ENCODE results near the gene VAT1L.

VAT1L gene

DNA sequence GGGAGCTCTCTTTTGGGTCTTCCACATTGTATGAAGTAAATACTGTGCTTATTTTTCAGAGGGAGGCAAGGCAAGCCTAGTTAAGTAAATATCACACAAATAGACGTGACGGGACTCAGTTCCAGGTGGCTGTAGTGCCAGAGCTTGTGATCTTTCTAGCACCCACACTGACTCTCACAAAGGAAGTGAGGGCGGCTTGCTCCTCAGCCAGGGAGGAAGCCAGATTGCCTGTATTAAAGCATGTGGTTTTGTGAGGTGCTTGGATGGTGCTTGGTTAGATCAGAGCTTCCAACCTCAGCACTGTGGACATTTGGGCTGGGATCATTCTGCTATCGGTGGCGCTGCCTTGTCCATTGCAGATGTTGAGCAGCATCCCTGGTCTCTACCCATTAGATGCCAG, 80.1 kb downstream of the VAT1L start:
- DNase-seq (ENCODE audit: low read depth in 2 of 2): peak in 1 of 2 donors; percentile 0

DNA sequence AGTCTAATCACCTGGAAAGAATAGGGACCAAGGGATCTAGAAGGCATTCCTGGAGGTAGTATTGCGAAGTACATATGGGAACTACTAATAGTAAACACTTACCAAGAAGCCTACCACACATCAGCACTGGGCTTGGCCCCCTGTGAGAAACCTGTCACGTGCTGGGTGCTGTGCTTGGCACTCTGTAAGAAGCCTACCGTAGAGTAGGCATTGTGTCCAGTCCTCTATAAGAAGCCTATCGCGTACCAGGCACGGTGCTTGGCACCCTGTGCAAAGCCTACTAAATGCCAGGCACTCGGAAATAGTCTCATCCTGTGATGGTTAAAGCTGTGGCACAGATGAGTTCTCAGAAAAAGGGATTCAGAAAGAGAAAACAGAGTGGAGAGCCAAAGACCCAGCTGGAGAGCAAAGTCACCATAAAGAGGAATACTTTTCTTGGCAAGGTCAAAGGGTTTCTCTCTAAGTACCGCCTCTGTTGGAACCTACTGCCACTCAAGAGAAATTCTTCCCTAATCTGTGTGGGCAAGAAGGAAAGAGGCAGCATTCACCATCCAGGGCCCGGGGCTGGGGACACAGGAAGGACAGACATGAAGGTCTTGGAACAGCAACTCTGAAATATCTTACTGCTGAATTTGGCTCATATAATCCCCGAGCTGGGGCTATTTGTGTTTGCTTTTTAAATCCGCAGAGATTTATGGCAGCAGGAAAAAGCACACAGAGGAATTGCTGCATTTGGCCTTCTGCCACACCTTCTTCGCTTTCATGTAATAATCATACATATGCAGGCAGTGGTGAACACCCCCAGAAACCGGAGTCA, 81.8 kb downstream of the VAT1L start:
- DNase-seq (ENCODE audit: low read depth in 2 of 2): no peak

DNA sequence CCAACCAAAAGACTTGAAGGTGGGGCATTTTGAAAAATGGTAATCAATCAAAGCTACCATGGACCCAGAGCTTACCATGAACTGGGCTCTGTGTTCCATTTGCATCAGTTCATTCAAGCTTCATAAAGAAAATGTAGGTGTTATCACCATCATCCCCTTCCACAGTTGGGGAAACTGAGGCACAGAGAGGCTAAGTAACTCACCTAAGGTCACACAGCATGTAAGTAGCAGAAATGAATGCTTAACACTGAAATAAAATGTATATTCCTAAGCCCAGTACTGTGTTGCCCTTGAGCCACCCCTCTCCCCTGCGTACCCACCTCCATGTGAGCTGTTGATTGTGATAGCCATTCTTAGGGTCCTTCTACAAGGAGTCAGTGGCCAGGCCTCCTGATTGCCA, 83.6 kb downstream of the VAT1L start:
- DNase-seq (ENCODE audit: low read depth in 2 of 2): no peak

DNA sequence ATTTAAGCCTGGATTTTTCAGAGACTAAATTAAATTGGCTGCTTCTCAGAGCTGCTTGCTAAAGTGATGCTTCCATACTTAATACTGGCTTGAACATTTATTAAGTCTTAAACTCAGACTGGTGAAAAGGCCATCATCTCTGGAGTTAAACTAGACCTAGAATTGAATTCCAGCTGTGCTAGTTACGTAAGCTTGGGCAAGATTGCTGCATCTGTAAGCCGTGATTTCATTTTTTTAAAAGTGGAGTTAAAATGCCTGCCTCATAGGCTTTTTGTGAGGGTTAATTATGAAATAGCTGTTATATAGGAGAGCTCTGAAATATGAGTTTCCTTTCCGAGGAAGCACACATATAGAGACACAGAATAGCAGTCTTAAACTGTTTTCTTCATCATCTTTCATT, 84.7 kb downstream of the VAT1L start:
- DNase-seq (ENCODE audit: low read depth in 2 of 2): no peak

DNA sequence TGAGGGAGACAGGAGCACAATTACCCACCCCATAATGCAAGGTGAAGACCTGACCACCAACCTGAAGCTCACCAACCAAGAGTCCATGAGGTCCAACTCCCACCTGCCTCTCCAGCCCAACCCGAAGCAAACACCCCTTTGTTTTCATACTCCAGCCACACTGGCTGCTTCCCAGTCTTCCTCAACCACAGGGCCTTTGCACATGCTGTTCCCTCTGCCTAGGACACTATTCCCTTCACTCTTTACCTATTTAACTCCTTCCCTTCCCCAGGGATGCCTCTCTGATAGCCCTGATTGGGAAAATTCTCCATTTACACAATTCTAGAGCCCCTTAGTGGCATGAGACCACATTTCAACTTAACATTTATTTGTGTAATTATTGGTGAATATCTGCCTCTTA, 86.0 kb downstream of the VAT1L start:
- no peak for DNase-seq (ENCODE audit: low read depth in 2 of 2)

DNA sequence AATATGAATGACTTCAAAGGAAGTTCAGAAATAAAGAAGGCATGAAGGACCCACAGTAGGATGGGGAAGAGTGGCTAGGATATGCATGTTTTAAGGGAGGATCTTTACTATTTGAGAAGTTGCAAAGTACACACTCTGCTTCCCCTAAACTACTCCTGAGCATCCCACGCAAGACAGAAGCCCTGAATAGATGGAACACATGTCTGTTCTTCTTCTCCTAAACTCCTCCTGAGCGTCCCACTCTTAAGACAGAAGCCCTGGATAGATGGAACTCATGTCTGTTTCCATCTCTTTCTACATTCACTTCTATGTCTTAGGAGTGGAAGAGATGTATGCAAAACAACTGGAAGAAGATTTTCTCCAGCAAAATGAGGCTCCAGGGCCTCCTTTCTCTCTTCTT, 88.4 kb downstream of the VAT1L start:
- no peak for DNase-seq (ENCODE audit: low read depth in 2 of 2)

DNA sequence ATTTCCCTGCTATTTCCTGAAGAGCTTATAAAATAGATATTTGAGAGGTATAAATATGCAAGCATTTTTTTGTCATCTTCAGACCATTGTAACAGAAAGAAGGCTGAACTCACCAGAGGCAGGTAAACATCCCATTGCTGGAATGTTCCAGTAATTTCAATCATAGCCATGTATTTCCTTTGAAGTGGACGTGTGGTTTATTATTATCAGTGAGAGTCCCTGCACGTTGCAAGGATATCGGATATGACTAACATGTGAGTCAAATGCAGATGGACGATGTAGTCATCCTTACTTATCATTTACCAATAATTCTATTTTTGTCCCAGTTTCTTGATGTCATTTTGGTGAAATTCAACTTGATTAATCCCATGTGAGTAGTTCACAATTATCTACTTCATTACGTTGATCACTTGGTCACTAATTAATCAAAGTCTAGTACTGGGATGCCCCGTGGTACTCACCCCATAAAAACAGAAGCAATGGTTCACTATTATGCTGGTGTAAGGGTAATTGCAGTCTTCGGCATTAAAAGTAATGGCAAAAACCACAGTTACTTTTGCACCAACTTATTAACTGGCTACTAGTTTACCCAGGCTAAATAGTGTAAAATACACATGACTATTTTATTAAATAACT, 89.5 kb downstream of the VAT1L start:
- DNase-seq (ENCODE audit: low read depth in 2 of 2): no peak

DNA sequence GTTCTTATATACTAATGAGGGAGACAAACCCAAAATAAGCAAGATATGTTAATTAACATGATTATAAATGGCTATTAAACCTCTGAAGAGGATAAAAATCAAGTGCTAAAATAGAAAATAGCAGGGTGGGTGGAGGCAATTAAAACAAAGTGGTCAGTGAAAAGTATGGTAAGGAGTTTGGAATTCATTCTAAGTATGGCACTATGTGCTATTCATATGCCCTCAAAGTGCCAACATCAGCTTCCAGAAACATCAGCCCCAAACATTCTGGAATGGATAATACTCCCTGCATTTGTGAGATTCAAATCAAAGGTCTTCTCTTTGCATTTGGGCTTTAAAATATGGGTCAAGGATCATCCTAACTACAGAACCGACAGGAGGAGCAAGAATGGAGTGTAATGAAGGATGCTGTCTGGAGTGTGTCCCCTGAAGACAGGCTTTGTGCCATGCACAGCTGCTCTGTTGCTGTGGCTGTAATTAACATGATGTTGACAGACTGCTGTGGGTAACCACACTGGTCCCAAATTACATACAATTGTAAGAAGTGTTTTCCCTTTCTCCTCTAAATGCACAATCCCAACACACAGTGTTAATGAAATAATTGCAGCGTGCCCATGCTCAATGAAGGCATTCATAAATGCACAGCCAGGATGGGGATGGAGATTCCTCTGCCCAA, 93.1 kb downstream of the VAT1L start:
- DNase-seq (ENCODE audit: low read depth in 2 of 2): no peak

DNA sequence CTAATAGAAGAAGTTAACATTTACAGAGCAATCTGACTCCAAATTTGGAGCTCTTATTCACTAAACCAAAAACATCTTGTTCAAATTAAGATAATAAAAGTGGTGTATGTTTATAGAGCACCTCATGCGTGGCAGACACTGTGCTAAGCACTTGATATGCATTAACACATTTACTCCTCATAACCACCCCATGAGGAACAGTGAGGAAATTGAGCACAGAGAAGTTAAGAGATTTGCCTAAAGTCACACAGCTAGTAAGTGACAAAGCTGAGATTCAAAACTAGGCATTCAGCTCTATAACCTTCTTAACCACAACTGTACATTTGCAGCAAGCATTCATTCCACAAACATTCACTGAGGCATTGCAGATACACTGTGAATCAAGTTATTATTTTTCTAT, 94.0 kb downstream of the VAT1L start:
- DNase-seq (ENCODE audit: low read depth in 2 of 2): no peak

DNA sequence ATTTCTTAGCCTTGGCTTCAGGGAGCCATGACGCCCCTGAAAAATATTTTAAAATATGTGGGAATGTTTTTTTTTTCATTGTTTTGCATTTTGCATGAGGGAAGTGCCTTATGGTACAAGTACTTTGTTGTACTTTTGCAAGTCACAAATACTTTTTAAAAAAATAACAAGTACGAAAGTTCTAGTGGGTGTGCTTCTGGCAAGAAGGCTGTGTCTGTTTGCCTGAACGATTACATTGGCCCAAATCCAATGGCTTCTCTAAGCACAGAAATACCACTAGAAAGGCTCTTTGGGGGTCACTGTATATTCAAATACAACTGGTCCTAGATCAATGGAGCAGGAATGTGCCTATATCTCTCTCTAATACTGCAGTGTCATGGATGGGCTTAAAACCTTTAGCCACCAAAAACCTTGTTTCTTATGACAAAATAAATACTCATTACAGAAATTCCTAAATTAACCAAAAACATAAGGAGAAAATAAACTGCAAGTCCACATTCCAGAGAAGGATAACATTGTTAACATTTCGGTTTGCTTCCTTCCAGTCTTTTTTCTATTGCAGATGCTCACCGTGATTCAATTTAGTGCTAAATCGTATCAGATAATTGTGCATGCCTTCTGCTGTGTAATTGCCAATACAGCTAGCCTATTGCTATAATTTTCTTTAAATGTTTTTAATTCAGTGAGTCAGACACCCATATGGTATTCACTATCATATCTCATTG, 97.4 kb downstream of the VAT1L start:
- DNase-seq (ENCODE audit: low read depth in 2 of 2): no peak

DNA sequence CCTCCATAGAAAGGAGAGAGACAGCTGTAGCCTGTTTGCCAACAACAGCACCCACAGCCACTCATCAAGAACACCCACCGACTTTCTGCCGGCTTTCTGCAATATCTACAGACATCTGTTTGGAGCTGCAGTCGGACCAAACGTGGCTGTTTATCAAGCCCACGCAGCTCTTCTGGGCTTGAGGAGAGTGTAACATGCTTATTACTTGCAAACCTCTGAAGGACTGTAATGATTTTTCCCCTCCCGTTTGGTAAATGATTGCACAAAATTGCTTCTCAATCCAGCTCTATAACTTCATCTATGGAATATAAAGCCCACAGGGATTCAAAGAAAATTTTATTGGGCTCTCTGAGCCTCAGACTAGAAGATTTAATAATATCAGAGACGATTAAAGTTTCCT, 100.5 kb downstream of the VAT1L start:
- DNase-seq (ENCODE audit: low read depth in 2 of 2): no peak

DNA sequence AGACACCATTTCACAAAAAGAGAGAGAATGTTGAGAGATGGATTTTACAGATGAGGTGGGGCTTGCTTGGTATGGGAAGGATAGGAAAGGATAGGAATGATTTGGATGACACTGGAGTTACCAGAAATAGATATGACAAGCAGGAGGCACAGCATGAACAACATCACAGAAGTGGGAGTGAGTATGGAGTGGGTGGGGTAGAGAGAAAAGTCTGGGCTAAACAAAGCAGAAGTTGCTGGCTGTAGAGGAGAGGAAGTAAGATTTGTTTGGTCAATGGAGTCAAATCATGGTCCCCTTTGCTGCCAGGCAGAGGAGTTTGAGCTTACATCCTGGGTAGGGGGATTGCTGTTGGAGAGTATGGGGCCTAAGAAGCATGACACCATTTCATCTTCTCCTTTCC, 101.7 kb downstream of the VAT1L start:
- no peak for DNase-seq (ENCODE audit: low read depth in 2 of 2)

DNA sequence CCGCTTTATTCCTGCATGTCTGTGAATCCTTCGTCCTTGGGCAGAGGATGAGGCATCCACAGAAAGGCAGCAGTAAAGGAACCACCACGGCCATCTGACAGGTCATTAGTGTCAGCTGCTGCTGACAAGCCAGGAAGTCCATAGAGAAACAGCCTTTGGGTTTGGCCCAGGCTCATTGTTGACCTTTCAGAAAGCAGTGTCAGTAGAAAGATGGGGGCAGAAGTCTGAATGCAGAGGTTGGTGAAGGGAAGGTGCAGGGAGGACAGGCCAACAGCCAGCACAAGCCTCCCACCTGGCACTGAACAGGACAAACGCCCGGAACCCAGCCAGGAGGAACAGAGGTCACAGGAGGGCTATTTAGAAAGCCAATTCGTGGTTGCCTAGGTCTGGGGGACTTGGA, 105.8 kb downstream of the VAT1L start:
- DNase-seq (ENCODE audit: low read depth in 2 of 2): no peak

DNA sequence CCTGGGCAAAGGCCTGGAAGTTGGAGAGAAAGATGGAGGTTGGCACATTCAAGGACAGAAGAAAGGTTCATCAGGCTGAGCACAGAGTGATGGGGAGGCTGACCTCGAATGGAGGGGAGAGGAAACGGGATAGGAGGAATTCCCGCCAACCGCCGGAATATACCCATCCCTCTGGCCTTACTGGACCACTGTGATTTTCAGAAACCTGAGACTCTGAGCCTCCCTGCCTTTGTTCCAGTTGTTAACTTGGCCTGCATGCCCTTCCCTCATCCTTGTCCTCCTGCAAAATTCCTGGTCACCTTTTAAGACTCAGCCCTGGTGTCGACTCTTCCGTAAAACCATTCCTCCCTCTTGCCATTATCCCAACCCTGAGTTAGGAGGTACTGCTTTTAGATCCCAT, 107.6 kb downstream of the VAT1L start:
- no peak for DNase-seq (ENCODE audit: low read depth in 2 of 2)

DNA sequence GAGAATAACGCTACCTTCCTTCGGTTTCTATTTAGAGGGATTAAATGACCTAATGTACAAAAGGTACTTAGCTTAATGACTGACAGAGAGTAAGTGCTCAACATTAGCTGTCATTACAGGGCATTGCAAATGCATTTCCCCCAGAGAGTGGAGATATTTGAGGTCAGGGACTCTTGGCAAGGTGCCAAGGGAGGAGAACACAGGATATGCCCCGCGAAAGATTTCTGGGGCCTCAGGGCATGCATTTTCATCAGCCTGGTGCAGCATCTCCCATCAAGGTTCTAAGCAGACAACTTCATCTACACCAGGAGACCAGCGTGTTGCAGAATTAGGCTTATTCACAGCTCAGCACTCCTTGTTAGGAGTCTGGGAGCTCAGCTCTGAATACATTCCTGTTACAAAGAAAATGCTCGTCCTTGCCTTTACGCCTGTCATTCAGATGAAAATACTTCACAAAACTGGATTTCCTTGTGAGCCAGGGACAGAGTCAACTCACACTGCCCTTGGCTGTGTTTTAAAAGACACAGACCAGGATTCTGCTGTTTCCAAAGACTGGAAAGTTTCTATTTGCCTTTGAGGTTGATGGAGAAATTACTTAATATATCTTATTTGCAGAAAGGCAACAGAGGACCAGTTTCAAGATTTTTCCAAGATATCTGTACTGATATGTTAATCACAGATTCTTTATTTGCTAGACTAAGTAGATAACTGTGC, 108.2 kb downstream of the VAT1L start:
- no peak for DNase-seq (ENCODE audit: low read depth in 2 of 2)

DNA sequence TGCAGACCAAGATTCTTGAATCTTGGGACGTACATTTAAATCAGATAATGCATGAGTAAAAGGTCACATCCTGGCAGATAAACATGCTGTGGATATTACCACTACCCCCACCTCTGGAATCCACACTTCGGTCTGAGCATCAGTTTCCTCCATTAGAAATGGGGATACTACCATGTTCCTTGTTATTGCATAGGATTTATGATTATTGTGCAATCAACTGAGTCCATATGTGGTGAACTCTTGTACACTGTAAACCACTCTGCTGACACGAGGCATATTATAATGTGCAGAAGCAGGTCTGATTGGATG, 108.7 kb downstream of the VAT1L start:
- no peak for DNase-seq (ENCODE audit: low read depth in 2 of 2)

DNA sequence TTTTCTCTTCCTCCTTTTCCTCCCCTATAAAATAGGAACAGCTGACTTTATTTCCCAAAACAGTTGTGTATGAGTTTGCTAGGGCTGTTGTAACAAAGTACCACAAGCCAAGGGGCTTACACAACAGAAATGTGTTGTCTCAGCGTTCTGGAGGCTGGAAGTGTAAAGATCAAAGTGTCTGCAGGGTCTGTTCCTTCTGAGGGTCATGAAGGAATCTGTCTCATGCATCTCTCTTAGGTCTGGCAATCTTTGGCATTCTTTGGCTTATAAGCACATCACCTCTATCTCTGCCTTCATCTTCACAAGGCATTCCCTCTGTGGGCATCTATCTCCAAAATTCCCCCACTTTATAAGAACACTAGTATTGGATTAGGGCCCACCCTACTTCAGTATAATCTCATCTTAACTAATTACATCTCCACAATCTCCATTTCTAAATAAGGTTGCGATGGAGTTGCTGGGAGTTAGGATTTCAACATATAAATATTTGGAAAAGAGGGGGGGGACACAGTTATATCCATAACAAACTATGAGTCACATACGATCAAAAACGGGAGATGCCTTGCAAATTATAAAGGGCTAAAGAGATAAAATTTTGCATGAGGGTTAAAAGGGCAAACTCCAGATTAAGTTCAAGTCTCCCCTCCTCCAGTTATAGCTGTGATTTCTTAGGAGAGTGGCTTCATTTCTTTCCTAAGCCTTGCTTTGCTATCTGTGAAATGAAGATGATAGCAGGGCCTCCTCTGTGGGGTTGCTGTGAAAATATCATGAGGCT, 109.7 kb downstream of the VAT1L start:
- no peak for DNase-seq (ENCODE audit: low read depth in 2 of 2)

DNA sequence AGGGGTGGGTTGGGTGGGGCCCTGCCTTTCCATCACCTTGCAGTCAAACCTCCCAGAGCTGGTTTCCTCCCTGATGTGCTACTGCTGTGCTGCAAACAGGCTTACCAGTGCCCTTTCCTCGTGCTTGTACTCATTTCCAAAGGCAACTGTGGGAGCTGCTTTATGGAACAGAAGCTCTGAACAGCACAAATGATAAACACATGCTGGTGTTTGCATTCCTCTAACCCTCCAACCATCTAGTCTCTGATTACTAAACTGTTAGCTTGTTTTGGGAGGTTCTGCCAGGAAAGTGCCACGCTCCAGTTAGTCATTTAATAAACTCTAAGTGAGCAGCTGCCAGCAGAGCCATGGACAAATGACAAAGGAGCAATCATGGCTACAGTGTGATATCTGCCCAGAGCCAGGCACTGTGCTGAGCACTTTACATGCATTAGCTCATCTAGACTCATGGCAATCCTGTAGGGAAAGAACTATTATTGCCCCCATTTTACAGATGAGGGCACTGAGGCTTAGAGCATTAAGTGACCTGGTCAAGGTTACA, 110.4 kb downstream of the VAT1L start:
- DNase-seq (ENCODE audit: low read depth in 2 of 2): no peak

DNA sequence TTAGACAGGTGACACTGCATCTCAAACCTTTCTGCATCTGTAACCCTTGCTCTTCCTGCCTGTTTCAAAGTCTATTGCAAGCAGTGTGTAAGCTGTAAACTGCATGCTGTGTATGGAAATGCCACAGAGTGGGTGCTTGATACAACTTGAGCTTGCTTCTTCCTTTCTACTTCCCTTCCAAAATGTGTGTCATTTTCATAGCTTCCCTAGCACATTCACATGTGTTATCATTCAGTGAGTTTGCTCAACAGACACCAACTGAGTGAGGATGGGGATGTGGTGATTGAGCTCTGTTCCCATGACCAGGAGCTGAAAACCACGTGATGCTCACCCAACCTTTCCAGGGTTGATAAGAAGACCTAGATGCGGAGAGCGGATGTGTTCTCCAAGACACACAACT, 111.1 kb downstream of the VAT1L start:
- no peak for DNase-seq (ENCODE audit: low read depth in 2 of 2)

DNA sequence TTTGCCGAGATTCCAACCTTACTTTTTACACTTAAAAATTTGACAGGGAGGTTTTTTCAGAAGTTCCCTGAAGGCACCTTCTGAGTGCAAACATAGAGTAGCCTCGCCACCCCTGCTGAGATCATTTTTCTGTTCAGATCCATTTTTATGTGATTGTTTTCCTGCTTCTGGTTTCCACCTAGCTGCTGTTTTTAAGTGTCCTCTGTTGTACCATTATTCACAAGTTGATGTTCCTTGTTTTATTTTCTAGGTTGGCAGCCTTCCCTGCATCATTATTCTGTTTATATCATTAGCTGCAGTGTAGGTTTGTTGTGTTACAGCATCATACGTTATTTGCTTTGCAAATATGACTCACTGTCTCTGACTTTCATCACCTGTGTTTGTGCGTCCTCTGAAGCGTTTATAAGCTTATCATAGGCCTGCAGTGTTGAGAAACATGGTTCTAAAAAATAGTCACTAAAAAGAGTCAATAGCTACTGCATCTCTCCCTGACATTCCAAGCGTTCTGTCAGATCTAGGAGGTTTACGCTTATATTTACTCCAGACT, 117.1 kb downstream of the VAT1L start:
- no peak for DNase-seq (ENCODE audit: low read depth in 2 of 2)

DNA sequence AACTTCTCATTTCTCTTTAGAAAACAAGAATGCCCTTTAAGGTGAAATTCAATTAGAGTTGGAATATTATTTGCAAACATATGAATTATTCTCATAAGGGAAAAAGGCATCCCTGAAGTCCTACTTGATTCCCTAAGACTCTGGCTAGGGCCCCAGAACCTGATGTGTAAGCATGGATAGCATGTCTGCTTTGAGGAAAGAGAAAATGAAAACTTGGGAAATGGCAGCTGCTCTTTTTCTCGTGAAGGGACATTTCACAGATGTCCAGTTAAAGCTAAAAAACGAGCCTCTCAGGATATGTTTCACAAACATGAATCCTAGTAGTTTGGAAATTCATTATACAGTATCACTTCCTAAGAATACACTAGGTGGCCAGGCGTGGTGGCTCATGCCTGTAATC, 121.7 kb downstream of the VAT1L start:
- no peak for DNase-seq (ENCODE audit: low read depth in 2 of 2)

All from stimulated activated CD4-positive, alpha-beta T cell treated with anti-CD3 and anti-CD28 coated beads, Interleukin-1b, Interleukin-23, amount 100 ng/mL, for 4 hours (primary cell).